H9 (cell line): ENCODE data around the gene CCDC33. TPM values are rescaled to one million over a fixed set of nuclear protein-coding genes. Genes with fewer than 3 reads are reported as not detected.

Source experiments
- DNase-seq: peaks from one replicate; pipeline ENCODE4 v3.0.0-alpha.2; 2017
- H2AFZ ChIP-seq: one replicate; pipeline ENCODE4 v1.6.1; 2013; ENCODE audit warnings: mild to moderate bottlenecking, low read length, control low read depth, moderate library complexity
- H2AK5ac ChIP-seq: 2 replicates; pipeline ENCODE4 v1.6.1; 2013; ENCODE audit warnings: low read length, control low read depth, mixed read lengths; ENCODE audit not compliant: insufficient read length
- H2BK120ac ChIP-seq: one replicate; pipeline ENCODE4 v1.6.1; 2013; ENCODE audit warnings: low read depth, mild to moderate bottlenecking, low read length, control low read depth, inconsistent platforms; ENCODE audit not compliant: poor library complexity, severe bottlenecking
- H2BK12ac ChIP-seq: 2 replicates; pipeline ENCODE4 v1.6.1; 2013; ENCODE audit warnings: low read length, control low read depth, mixed read lengths, low read depth; ENCODE audit not compliant: insufficient read length
- H2BK15ac ChIP-seq: 2 replicates; pipeline ENCODE4 v1.6.1; 2013; ENCODE audit warnings: low read depth, low read length, control low read depth
- H2BK20ac ChIP-seq: one replicate; pipeline ENCODE4 v1.6.1; 2013; ENCODE audit warnings: low read depth, mild to moderate bottlenecking, low read length, control low read depth, inconsistent platforms; ENCODE audit not compliant: poor library complexity, severe bottlenecking
- H2BK5ac ChIP-seq: 2 replicates; pipeline ENCODE4 v1.6.1; 2013; ENCODE audit warnings: low read length, control low read depth, mixed read lengths; ENCODE audit not compliant: insufficient read length
- H3K14ac ChIP-seq: 2 replicates; pipeline ENCODE4 v1.6.1; 2013; ENCODE audit warnings: low read length, control low read depth; ENCODE audit not compliant: insufficient read depth
- H3K18ac ChIP-seq: 2 replicates; pipeline ENCODE4 v1.6.1; 2013; ENCODE audit warnings: low read depth, mild to moderate bottlenecking, mixed read lengths, low read length, control low read depth; ENCODE audit not compliant: insufficient read length
- H3K23ac ChIP-seq: 2 replicates; pipeline ENCODE4 v1.6.1; 2013; ENCODE audit warnings: low read length, control low read depth, mixed read lengths, low read depth; ENCODE audit not compliant: insufficient read length
- H3K23me2 ChIP-seq: 2 replicates; pipeline ENCODE4 v1.6.1; 2013; ENCODE audit warnings: low read depth, mild to moderate bottlenecking, mixed read lengths, low read length, control low read depth; ENCODE audit not compliant: insufficient read length, poor library complexity, severe bottlenecking
- H3K27ac ChIP-seq: 2 replicates; pipeline ENCODE4 v1.5.1; 2013; ENCODE audit warnings: low read length, control low read depth, mixed read lengths, low read depth; ENCODE audit not compliant: insufficient read length
- H3K27me3 ChIP-seq: 2 replicates; pipeline ENCODE4 v1.6.1; 2013; ENCODE audit warnings: low read length, control low read depth, inconsistent platforms; ENCODE audit not compliant: insufficient read depth
- H3K4ac ChIP-seq: 2 replicates; pipeline ENCODE4 v1.6.1; 2013; ENCODE audit warnings: low read depth, mild to moderate bottlenecking, control low read depth, inconsistent platforms, low read length, moderate library complexity
- H3K4me1 ChIP-seq: 2 replicates; pipeline ENCODE4 v1.6.1; 2013; ENCODE audit warnings: low read length, control low read depth, inconsistent platforms; ENCODE audit not compliant: insufficient read depth
- H3K4me2 ChIP-seq: 2 replicates; pipeline ENCODE4 v1.6.1; 2013; ENCODE audit warnings: low read length, control low read depth, mixed read lengths; ENCODE audit not compliant: insufficient read length, insufficient read depth
- H3K56ac ChIP-seq: 2 replicates; pipeline ENCODE4 v1.6.1; 2013; ENCODE audit warnings: low read depth, mild to moderate bottlenecking, mixed read lengths, low read length, control low read depth; ENCODE audit not compliant: insufficient read length
- H3K79me1 ChIP-seq: 2 replicates; pipeline ENCODE4 v1.6.1; 2013; ENCODE audit warnings: low read depth, mild to moderate bottlenecking, moderate library complexity, low read length, control low read depth, inconsistent platforms; ENCODE audit not compliant: insufficient read depth, poor library complexity, severe bottlenecking
- H3K79me2 ChIP-seq: 2 replicates; pipeline ENCODE4 v1.6.1; 2013; ENCODE audit warnings: low read length, control low read depth, inconsistent platforms; ENCODE audit not compliant: insufficient read depth
- H3K9ac ChIP-seq: 2 replicates; pipeline ENCODE4 v1.6.1; 2013; ENCODE audit warnings: low read length, control low read depth, mixed read lengths; ENCODE audit not compliant: insufficient read length; ENCODE audit errors: extremely low read depth
- H3K9me3 ChIP-seq: one replicate; pipeline ENCODE4 v1.6.1; 2013; ENCODE audit warnings: low read depth, low read length, inconsistent platforms; ENCODE audit not compliant: control insufficient read depth
- H3T11ph ChIP-seq: one replicate; pipeline ENCODE4 v1.6.1; 2013; ENCODE audit warnings: mild to moderate bottlenecking, low read length, control low read depth, inconsistent platforms
- H4K20me1 ChIP-seq: one replicate; pipeline ENCODE4 v1.6.1; 2013; ENCODE audit not compliant: control insufficient read depth, insufficient read length, insufficient read depth
- H4K5ac ChIP-seq: 2 replicates; pipeline ENCODE4 v1.6.1; 2013; ENCODE audit warnings: low read depth, mild to moderate bottlenecking, mixed read lengths, low read length, control low read depth; ENCODE audit not compliant: insufficient read length
- H4K8ac ChIP-seq: replicated peaks from 2 replicates; pipeline ENCODE4 v1.6.1; 2013; ENCODE audit warnings: low read length, control low read depth, mixed read lengths, low read depth; ENCODE audit not compliant: insufficient read length
- H4K91ac ChIP-seq: 2 replicates; pipeline ENCODE4 v1.6.1; 2013; ENCODE audit warnings: low read depth, mild to moderate bottlenecking, moderate library complexity, mixed read lengths, low read length, control low read depth; ENCODE audit not compliant: insufficient read length
- H3K27ac Mint-ChIP-seq, 3 experiments: 2 replicates in 2 of 3; 3 replicates in 1 of 3; pipeline ENCODE4 v1.8.0; 2020 to 2021; ENCODE audit warnings: mixed read lengths in 3 of 3, mild to moderate bottlenecking in 1 of 3, moderate library complexity in 1 of 3
- H3K27me3 Mint-ChIP-seq: 2 replicates; pipeline ENCODE4 v1.8.0; 2021; ENCODE audit warnings: low read depth, mild to moderate bottlenecking, moderate library complexity, mixed read lengths
- H3K36me3 Mint-ChIP-seq, 3 experiments: 2 replicates in 2 of 3; 3 replicates in 1 of 3; pipeline ENCODE4 v1.8.0; 2020 to 2021; ENCODE audit warnings: low read depth in 3 of 3, mixed read lengths in 3 of 3; ENCODE audit not compliant: insufficient read depth in 1 of 3
- H3K4me1 Mint-ChIP-seq, 2 experiments: 2 replicates each; pipeline ENCODE4 v1.8.0; 2020; ENCODE audit warnings: mixed read lengths in 2 of 2
- H3K4me3 Mint-ChIP-seq, 2 experiments: 2 replicates in 1 of 2; 3 replicates in 1 of 2; pipeline ENCODE4 v1.8.0; 2020 to 2021; ENCODE audit warnings: mild to moderate bottlenecking in 2 of 2, mixed read lengths in 2 of 2, moderate library complexity in 1 of 2
- H3K9me3 Mint-ChIP-seq, 2 experiments: 2 replicates in 1 of 2; 3 replicates in 1 of 2; pipeline ENCODE4 v1.8.0; 2020; ENCODE audit warnings: mild to moderate bottlenecking in 2 of 2, mixed read lengths in 2 of 2, moderate library complexity in 1 of 2
- WGBS: extraction: QIAGEN DNeasy Blood & Tissue Kit; methylation state at CpG from one replicate; pipeline ENCODE4 v1.1.7; 2013; ENCODE audit warnings: missing lambda C conversion rate, low lambda C conversion rate, mixed read lengths; ENCODE audit not compliant: insufficient read length; ENCODE audit errors: extremely low coverage; 5-methylcytosine and 5-hydroxymethylcytosine counted together
- total RNA-seq: library from RNA; stranded (reverse); gene quantifications from 2 replicates; pipeline ENCODE4 v1.2.1, GENCODE V29; 2021
- TF ChIP-seq, protein P1 (sequence below): fragments of 200-600 bp; sonication (generic); conservative IDR thresholded peaks from 3 replicates; pipeline ENCODE4 v1.8.0; 2021; ENCODE audit warnings: antibody characterized with exemption, mild to moderate bottlenecking

CCDC33 gene
- total RNA-seq, 1 experiment from 2014 or later = 4.6 TPM

DNA sequence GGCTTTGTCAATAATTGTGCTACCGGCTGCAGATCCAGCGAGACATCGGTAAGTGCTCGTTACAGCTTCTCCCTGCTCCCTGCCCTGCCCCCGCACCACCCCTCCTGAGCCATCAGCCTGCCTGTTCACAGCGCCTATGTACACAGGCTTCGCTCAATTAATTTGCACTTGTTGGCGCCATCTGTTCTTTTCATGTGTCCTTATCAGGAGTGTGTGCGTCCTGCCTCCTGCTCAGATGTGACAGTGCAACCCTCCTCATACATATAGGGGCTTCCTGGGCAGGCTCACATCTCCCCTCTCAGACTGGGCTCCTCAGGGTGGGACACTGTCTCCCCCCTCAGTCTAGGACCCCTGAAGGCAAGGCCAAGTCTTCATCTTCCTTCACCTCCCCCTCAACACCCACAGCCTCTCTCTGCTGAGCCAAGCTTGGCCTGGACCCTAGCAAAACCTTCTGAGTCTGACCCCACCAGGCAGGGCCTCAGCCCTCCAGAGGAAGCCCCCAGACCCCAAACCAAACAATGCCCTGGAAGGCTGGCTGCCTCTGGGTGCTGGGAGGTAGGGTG lies 76.4 kb downstream of the CCDC33 start:
- TF ChIP-seq, protein P1, sequence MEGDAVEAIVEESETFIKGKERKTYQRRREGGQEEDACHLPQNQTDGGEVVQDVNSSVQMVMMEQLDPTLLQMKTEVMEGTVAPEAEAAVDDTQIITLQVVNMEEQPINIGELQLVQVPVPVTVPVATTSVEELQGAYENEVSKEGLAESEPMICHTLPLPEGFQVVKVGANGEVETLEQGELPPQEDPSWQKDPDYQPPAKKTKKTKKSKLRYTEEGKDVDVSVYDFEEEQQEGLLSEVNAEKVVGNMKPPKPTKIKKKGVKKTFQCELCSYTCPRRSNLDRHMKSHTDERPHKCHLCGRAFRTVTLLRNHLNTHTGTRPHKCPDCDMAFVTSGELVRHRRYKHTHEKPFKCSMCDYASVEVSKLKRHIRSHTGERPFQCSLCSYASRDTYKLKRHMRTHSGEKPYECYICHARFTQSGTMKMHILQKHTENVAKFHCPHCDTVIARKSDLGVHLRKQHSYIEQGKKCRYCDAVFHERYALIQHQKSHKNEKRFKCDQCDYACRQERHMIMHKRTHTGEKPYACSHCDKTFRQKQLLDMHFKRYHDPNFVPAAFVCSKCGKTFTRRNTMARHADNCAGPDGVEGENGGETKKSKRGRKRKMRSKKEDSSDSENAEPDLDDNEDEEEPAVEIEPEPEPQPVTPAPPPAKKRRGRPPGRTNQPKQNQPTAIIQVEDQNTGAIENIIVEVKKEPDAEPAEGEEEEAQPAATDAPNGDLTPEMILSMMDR = no peak
- H4K5ac ChIP-seq = no peak overlapping the region
- no peak overlapping the region for H4K91ac ChIP-seq
- no peak overlapping the region for H4K8ac ChIP-seq
- no peak overlapping the region; a peak in 1 of 7 replicates for H3K27ac Mint-ChIP-seq
- no peak overlapping the region for H2BK5ac ChIP-seq
- peaks cover 29% of the 10 kb centered on the region for H3K27me3 Mint-ChIP-seq
- no peak overlapping the region for H3K9ac ChIP-seq
- H3K27ac ChIP-seq = no peak overlapping the region
- H3K23me2 ChIP-seq = no peaks in the 10 kb centered on the region
- H2BK120ac ChIP-seq = no peak overlapping the region
- H3T11ph ChIP-seq = no peak overlapping the region
- H3K4me1 Mint-ChIP-seq = peaks cover 35 to 65% of the 10 kb centered on the region in 2 experiments
- H3K4ac ChIP-seq = no peak overlapping the region
- H3K23ac ChIP-seq = no peak overlapping the region
- H2AFZ ChIP-seq = no peak overlapping the region
- no peaks in the 10 kb centered on the region for H4K20me1 ChIP-seq
- H3K9me3 Mint-ChIP-seq = no peaks in the 10 kb centered on the region
- no peaks in the 10 kb centered on the region for H3K79me1 ChIP-seq
- no peaks in the 10 kb centered on the region for H3K36me3 Mint-ChIP-seq
- no peak overlapping the region for H3K18ac ChIP-seq
- no peak overlapping the region for H3K4me2 ChIP-seq
- DNase-seq = no peak
- H3K27me3 ChIP-seq = no peaks in the 10 kb centered on the region
- H2AK5ac ChIP-seq = no peak overlapping the region
- no CpG with 5 or more reads among the region's 9 CpGs for WGBS
- H3K9me3 ChIP-seq = no peaks in the 10 kb centered on the region
- H3K56ac ChIP-seq = no peak overlapping the region
- H3K4me3 Mint-ChIP-seq = no peak overlapping the region
- H2BK12ac ChIP-seq = no peak overlapping the region
- no peaks in the 10 kb centered on the region for H3K79me2 ChIP-seq
- no peak overlapping the region; the same call in 1 of the 2 replicates for H3K14ac ChIP-seq
- no peak overlapping the region for H2BK15ac ChIP-seq
- no peak overlapping the region for H2BK20ac ChIP-seq
- peaks cover 4% of the 10 kb centered on the region; the same call in 1 of the 2 replicates for H3K4me1 ChIP-seq
